ENCODE data around the gene DMKN.

DMKN gene

GRCh38 chr19:35513628-35514281 lies at the start of gene DMKN:
Gene DMKN, minus strand, starts transcription at chr19:35513649. Its CDS starts 174 bp downstream, at chr19:35513475.
- peak; percentile 11 for DNase-seq

DNA sequence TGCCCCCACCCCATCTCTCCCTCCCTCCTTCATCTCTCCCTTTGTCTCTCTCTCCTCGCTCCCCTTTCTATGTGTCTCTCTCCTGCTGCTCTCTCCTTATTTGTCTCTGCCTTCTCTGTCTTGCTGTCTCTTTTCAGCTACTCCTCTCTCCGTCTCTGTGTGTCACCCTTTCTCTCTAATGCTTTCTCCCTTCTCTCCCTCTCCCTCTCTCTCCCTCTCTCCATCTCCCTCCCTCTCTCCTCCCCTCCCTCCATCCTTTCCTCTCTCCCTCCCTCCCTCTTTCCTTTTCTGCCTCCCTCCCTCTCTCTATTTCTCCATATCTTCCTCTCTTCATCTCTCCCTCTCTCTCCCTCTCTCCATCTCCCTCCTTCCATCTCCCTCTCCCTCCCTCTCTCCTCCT lies 49.3 kb upstream of the DMKN start:
- no peak for DNase-seq

DNA sequence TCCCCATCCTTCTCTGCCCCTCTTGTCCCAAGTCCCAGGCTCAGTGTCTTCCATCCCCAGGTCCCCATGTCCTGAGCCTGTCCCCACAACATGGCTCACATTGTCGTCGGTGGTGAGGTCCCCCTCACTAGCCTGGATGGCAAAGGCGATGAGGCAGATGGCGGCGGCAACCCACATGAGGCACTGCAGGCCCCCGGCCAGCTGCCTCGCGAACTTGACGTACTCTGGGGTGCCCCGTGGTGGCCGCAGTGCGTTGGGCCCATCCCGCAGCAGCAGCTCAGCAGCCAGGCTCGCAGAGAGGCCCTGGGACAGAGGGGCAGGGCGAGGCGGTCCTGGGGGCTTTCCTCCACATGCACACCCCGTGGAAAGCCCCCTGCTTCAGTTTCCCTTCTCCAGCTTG lies 48.9 kb upstream of the DMKN start:
- no peak for DNase-seq

DNA sequence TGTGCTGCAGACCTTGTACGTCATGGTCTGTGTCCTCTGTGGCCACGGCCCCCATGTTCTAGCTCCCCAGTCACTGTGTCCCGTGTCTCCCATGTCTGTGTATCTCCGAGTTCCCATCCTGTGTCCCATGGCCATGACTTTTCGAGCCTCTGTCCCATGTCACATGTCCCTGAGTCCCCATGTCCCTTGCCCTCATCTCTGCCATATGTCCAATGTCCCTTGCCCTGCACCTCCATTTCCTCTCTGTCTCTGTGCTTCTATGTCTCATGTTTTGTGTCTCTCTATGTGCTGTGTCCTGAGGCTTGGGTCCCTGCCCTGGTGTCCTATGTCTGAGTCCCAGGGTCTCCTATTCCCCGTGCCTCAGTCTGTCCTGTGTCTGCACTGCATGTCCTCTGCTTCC lies 48.0 kb upstream of the DMKN start:
- no peak for DNase-seq

DNA sequence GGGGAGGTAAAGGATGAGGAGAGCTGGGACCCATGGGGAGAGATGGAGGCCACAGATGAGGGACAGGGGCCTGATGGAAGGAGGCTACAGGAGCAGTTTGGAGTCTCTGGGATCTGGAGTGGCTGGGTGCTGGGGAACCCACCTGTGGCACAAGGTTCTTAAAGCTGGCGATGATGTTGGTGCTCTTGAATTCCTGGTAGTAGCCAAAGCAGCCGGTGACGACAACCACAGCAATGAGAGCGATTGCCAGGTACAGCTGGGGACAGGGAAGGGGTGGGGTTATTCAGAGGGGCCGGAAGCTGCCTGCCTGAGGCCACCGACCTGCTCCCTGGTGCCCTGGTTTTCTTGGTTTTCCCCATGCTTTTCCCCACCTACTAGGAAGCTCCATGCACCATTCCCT lies 47.2 kb upstream of the DMKN start:
- no peak for DNase-seq

DNA sequence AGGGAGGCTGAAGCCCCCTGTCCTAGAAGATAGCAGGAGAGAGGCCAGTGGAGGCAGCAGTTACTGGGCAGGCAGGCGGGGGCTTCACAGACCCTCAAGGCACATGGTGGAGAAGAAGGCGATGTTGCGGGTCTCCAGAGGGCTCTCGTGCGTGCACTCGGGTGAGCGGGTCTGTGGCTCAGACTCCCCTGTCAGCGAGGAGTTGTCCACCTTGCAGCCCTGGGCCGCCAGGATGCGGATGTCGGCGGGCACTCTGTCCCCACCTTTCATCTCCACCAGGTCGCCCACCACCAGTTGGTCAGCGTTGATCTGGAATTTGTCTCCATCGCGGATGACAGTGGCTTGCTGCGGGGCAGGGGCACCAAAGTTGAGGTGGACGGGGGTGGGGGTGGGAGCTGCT lies 46.8 kb upstream of the DMKN start:
- no peak for DNase-seq

DNA sequence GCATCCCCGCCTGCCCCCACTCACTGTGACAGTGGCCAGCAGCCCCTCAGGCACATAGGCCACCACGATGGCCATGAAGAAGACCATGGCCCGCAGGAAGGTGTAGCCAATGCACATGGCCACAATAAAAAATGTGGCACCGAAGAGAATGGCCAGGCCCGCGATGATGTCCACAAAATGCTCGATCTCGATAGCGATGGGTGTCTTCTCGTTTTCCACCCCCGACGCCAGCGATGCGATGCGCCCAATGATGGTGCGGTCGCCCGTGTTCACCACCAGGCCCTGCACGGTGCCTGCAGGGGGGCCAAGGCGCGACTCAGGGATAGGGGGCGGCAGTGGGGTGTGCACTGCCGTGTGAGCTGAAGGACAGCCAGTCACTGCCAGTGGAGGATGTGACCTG lies 46.3 kb upstream of the DMKN start:
- no peak for DNase-seq

GRCh38 chr19:35559281-35559659 lies 45.8 kb upstream of the DMKN start:
- DNase-seq, result no peak

GRCh38 chr19:35558400-35559280 lies 45.2 kb upstream of the DMKN start:
- DNase-seq, result no peak

DNA sequence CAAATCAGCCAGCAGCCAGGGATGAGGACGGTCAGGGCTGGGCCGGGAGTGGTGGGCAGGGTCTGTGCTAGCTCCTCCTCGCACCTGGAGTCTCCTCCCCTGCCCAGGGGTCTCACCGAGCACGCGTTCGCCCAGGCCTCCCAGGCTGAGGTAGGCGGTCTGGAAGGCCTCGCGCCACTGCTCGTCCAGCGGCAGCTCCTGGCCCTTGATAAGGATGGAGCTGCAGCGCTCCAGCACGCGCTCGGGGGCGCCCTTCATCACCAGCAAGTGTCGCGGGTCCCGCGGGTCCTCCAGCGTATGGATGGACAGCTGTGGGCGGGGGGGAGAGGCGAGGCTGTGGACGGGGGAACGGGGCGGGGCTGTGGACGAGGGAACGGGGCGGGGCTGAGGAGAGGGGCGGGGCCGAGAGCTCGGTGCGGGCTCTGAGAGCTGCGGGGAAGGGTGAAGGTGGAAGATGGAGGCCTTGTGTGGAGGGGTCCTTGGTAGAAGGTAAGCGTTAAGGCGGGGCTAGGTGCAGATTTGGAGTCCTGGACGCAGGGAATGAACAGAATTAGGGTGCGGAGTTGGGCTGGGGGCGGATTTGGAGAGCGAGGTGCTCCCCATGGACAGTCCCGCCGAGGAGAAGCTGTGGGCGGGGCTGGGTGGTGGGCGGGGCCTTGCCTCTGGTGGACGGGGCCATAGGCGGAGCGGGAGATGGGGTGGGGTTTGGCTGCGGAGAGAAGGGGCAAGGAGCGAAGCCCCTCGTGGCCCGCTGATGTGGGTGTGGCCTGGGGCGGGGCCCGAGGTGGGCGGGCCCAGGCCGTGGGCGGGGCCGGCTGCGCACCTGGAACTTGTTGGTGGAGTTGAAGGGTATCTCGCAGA lies 44.3 kb upstream of the DMKN start:
- peak; percentile 89 for DNase-seq

DNA sequence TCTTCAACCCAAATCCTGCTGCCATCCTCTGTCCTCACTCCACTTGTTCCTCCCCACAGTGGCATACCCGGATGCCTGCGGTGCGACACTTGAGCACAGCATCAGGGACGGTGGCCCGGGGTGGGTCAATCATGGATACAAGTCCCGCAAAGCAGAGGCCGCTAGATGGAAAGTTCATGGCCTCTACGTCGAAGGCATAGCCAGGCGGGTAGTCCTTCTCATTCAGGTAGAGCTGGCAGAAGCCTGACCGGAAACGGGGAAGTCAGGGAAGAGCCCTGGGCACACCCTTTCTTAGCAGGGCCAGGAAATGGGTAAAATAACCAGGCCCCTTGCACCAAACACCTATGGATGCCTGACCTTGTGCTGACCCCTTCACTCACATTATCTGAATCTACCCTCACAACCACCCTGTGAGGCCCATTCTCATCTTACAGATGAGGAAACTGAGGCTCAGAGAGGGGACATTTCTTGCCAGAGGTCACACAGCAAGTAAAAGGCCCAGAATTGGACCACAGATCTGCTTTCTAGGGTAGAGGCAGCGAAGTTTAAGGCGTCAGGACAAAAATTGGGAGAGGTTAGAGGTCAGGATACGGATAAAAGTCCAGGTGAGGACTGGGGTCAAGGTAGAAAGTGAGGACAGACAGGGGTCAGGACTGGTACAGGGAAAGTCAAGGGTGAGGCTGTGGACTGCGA lies 43.5 kb upstream of the DMKN start:
- no peak for DNase-seq

- no peak for DNase-seq
Observed at GRCh38 chr19:35556025-35556590, 42.7 kb upstream of the DMKN start.

DNA sequence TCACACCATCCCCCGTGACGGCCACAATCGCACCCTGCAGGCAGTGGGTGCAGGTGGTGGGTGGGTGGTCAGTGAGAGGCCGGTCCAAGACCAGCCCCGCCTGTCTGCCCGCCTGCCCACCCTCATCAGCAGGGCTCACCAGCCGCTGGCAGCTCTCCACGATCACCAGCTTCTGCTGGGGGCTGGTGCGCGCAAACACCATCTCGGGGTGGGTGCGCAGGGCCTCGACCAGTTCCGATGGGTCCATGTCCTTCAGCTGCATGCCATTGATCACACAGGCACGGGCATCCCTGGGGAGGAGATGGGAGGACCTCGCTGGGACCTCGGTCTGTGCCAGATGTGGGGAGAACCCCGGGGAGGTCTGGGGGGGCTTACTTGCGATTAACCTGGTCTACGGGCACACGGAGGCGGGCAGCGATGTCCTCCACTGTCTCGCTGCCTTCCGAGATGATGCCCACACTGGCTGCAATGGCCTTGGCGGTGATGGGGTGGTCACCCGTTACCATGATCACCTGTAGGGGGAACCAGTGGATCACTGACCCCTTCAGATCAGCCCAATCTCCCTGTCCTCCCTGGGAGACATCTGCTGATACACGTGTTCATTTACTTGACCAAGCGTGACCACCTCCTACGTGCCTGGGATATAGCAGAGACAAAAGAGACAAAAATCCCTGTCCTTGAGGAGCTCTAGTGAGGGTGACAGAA lies 42.0 kb upstream of the DMKN start:
- DNase-seq, result peak; percentile 47

DNA sequence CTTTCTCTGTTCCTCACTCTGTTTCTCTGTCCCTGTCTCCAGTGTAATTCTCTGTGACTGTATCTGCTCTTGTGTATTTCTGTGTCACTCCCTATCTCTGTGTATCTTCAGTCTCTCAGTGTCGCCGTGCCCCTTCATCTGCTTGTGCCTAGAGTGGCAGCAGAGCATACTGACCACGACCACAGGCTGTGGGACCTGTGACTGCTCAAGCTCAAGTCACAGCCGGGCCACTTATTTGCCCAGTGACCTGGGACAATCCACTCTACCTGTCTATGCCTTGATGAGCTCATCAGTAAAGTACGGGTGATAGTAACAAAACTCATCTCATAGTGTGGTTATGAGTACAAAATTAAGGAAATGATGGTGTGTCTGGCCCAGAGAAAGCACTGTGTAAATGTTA lies 40.6 kb upstream of the DMKN start:
- DNase-seq, result no peak

DNA sequence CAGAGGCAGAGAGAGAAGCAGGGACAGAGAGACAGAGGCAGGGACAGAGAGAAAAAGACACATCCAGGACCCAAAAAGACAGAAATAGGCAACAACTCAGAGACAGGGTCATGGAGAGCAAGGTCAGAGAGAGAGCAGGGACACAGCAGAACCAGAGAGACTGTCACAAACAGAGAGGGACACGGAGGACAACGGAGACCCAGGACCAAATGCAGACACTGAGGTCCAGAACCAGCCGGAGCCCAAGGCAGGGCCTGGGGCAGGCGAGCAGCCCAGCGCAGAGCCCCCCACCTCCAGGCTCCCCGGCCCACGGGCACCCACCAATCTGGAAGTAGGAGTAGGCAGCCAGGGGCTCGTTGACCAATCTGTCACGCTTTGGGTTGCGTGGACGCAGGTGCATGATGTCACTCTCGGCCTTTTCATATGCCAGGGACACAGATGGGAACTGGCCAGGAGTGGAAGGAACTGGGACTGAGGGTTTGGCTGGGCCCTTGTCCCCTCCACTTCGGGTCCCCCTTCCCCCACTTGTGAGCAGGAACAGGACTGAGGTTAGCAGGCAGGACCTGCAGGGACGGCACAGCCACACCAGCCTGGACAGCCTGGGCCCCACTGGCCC lies 40.0 kb upstream of the DMKN start:
- DNase-seq, result no peak

GRCh38 chr19:35552534-35553384 lies 39.3 kb upstream of the DMKN start:
- no peak for DNase-seq

- no peak for DNase-seq
Observed at GRCh38 chr19:35551091-35551810, 37.8 kb upstream of the DMKN start.

DNA sequence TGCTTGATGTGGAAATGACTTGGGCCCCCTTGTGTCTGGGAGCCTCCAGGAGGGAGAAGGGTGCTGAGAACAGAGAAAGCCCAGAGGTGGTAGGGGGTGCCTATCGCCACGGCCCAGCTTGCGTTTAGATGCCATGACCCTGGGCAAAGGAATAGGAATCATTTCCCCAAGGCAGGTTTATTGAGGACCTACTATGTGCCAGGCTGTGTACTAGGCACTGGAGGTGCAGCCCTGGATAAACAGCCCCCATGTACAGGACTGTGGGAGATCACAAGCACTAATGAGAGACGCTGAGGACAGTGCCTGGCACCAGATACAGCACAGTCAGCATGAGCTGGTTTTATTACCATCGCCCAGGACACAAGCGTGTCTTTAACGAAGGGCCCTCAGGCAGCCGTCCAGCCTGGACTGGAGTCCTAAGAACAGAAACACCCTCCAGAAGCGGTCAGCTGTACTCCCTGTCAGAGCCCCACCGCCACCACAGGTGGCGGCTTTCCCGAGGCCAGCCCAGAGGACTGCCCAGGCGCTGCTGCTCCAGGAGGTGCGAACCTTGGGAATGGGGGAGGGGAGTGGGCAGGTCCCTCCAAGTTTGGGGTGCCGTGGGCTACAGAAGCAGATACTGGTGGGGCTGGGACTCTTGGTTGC lies 36.6 kb upstream of the DMKN start:
- DNase-seq, result no peak

- DNase-seq, result peak; percentile 56
Observed at GRCh38 chr19:35549174-35549788, 35.8 kb upstream of the DMKN start.
